Effector CD4-positive, alpha-beta T cell (primary cell): Measurements from ENCODE around the gene CMTM8.
"Not testable (repeated sequence)": the region's sequence is repeated elsewhere in the genome, so short reads cannot be mapped to it uniquely, and the experiment has no call there.

Experiments
- DNase-seq: peaks from one replicate; pipeline ENCODE4 v3.0.0-alpha.2; 2020
- total RNA-seq: gene quantifications from one replicate; lab custom pipeline; 2026; lab: John Stamatoyannopoulos, UW

Gene CMTM8, protein sequence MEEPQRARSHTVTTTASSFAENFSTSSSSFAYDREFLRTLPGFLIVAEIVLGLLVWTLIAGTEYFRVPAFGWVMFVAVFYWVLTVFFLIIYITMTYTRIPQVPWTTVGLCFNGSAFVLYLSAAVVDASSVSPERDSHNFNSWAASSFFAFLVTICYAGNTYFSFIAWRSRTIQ
- total RNA-seq: 8.8 reads per million, percentile 29 among the genes with 10 or more reads in this experiment

DNA sequence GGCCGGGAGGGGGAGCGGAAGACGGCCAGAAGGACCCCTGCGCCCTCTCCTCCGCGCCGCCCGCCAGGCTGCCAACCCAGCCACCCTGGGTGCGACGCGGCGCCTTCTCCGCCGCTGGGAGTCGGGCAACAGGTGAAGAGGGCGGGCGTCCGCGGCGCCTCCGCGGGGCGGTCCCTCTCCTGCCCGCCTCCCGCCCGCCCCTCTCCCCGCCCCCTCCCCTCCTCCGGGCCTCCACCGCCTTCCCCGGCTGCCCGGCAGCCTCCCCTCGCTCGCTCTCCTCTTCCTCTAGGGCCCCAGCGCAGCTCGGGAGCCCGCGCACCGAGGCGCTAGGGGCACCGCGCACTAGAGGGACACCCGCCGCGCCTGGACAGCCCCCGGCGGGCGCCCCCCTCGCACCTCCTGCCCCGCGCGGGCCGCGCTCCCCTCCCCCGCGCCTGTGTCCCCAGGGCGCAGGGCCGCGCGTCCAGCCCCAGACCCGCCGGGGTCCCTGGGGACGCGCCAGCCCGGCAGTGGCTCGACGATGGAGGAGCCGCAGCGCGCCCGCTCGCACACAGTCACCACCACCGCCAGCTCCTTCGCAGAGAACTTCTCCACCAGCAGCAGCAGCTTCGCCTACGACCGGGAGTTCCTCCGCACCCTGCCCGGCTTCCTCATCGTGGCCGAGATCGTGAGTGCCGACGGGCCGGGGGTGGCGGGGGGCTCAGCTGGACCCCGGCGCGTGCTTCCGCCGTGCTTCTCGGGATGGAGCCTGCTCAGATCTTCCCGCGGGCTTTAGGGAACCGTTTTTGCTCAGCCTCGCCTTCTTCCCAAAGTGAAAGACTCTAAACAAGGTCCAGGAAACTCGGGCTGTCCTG, at the start of gene CMTM8:
CMTM8 (plus strand) TSS at position 228 of the 854 bp plus-strand sequence; CDS start at position 521, 293 bp downstream.
- peak; percentile 59 for DNase-seq

DNA sequence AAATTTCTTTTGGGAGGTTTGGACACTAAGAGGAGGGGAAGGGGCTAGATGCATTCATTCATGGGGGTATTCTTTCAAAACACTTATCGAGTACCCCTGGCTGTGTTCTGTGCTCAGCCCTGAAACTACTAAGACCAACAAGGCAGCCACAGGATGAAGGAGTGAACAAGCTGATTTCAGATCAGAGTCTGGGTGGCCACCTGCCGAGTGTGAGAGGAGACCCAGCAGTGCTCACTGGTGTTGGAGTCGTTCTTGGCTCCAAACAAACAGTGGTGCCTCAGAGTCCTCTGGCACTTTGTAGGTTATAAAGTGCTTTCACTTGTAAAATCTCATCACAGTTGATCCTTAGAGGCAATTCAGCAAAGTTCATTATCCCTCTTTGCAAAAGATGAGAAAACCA, 48.8 kb upstream of the CMTM8 start:
- DNase-seq: no peak

DNA sequence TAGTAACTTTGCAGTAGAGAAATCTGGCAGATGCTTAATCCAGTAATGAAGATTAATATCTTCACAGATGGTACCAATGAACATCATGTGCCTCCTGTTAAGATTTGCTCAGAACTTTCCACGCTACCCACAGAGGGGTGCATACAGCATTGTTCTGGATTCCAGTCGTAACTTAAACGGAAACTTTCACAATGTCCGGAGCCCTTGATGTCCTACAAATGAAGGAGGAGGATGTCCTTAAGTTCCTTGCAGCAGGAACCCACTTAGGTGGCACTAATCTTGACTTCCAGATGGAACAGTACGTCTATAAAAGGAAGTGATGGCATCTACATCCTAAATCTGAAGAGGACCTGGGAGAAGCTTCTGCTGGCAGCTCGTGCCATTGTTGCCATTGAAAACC, 47.9 kb upstream of the CMTM8 start:
- not testable (repeated sequence) for DNase-seq

DNA sequence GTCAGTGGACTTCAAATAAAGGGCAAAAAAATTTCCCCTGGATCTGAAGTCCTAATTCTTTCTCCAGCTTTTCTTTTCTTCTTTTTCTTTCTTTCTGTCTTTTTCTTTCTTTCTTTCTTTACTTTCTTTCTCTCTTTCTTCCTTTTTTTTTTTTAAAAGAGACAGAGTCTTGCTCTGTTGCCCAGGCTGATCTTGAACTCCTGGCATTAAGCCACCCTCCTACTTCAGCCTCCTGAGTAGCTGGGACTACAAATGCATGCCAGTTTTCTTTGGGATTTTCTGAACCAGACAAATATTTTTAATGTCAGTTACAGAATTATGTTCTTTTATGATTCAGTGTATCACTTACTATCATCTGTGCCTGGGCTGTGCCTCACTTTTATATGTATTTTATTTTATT, 45.4 kb upstream of the CMTM8 start:
- DNase-seq: no peak

DNA sequence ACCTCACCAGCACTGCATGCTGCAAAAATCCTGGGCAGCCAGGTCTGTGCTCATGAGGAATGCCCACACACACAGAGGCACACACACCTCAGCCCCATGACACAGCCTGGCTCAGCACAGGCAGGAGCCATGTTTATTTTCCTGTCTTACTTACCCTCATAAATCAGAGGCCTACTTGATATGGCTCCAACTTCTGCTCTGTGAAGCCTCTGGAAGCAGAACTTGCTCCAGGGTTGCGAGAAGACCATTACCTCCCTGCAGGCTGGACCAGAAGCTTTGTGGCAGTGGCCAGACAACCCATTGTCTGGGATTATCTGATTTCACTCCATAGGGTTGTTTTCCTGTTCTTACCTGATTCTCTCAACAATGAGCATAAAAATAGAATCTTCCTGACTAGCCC, 43.8 kb upstream of the CMTM8 start:
- no peak for DNase-seq

DNA sequence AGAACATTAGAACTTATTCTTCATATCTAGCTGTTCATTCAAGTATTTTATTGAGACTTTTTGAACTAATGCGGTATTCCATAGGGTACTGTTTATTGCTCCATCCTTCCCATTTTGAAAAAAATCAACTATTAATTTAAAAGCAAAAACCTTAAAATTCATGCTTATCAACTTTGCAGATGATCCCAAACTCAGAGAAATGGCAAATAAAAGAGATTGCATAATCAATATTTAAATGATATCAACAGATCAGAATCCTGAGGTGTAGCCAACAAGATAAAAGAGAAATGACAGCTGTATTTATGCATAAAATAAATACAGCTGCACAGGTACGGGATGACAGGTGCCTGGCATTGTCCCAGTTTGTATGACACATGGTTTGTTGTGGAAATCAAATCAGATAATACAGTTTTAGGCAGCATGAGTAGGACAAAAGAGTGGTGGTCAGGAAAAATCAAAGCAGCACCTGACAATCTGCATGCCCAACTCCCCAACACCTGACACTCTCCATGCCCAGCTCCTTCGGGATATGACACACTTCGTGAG, 42.4 kb upstream of the CMTM8 start:
- DNase-seq: no peak

DNA sequence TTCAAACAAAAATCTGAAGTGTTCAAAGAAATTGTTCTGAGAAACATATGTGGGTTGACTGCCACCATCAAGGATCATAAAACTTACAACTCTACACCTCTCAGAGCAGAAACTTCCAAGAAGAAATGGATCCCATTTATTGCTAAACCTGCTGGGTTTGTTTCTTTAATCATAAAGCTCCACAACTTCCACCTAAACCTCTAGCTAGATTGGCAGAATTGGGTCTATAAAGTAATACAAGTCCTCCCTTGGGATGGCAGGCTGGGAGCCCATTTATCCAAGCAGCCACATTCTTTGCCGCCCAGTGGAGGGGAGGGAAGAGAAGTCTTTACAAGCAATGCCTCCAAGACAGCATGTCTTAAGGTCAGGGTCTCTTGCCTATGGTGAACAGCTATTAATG, 40.5 kb upstream of the CMTM8 start:
- no peak for DNase-seq

DNA sequence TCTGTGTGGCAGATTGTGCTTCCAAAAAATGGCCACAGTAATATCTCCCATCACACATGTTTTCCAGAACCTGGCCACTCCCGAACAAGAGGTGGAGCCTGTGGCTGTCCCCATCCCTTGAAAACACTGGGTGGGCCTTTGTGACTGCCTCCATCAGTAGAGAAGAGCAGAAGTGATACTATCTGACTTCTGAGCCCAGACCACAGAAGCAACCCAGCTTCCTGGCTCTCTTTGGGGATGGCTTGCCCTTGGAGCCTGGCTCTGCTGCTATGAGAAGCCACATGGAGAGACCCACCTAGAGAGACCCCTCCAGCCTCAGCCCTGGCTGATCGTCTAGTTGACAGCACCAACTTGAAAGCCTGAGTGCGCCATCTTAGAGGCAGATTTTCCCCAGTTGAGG, 39.8 kb upstream of the CMTM8 start:
- no peak for DNase-seq

DNA sequence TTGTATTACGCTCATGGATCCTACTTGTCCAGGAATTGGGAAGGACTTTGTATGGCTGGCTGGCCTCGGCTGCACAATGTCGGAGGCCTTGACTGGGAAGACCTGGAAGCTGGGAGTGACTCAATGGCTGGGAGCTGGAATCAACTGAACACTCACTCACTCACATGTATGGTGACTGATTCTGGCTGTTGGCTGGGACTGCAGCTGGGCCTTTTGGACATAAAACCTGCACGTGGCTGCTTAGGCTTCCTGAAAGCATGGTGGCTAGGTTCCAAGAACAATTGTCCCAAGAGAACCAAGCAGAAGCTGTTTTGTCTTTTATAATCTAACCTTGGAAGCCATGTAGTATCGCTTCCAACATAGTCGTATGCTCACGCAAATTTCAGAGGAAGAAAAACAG, 38.0 kb upstream of the CMTM8 start:
- no peak for DNase-seq

DNA sequence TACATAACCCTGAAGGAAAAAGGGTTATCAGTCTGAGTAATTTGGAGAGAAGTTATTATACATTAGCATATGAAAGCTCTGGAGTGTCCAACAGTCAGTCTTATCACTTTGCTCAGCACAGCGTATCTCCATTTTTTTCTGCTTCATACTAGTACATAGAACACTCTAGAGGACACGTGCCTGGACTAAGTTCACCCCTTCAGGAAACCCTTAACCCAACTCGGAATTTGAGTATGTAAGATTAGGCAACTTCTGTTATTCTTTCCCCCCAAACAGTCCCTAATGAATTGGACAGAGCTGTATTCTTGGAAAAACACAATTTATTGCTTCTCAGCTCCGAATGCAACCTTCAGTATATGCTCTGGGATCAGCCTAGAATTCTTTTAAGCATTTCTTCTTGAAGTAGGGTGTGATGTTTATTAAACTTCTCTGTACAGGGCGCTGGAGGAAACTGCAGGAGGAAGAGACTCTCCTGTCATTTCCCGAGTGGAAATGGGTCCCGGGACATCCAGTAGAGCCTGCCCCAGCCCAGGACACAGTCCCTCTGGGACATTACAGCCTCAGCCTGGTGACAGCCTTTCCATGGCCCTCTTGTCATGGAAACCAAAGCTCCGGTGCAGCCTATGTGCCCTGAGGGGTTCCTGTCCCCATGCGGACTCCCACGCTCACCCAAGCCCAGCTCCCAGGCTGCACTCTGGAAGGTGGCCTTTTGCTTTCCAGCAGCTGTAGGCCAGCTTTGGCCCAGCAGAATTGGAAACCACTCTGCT, 37.3 kb upstream of the CMTM8 start:
- no peak for DNase-seq

DNA sequence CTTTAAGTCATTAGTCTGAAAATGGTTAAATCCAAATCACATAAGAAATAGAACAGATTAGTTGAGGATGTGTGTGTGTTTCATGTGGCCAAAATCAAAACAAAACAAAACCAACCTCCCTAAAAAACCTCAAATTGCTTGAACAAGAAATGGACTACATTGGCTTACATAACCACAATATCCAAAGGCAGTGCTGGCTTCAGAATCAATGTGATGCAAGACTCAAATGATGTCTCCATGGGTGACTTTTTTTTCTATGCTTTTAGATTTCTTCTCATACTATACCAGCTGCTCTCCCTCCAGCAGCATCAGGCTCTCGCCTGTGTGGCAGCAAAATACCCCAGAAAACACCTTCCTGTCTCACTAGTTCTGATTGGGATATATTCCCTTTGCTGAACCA, 36.0 kb upstream of the CMTM8 start:
- DNase-seq: no peak

DNA sequence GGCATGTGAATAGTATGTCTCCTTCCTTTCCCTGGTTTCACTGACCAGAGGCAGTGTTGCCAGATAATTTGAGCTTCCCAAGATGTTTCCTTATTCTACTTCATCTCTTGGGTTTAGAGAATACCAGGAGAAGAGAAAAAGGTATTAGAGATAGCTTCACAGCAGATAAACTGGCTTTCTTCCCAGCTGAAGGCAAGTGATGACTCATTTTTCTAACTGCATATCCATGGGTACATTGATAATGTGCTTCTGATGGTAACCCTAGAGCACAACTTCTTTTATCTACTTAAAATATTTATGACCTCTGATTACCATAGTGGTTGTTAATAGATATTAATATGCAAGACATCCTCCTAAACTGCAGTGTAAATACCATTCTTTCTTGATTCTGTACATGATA, 34.6 kb upstream of the CMTM8 start:
- no peak for DNase-seq

DNA sequence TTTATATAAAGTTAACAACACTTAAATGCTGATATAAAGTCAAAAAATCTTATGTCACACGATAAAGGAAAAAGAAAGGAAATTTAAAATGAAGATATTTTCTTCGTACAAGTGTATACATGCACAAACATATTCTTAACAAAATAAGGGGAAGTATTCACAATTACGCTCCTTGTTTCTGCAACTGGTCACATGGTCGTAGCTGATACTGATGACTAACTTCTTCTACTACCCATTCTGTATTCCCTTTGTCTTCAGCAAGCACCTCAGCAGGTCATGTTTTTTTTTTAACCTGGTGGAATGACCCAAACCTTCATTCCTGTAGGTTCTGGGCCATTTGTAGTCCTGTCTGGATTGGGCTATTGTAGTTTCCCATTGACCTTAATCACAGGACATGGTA, 30.0 kb upstream of the CMTM8 start:
- DNase-seq: no peak

DNA sequence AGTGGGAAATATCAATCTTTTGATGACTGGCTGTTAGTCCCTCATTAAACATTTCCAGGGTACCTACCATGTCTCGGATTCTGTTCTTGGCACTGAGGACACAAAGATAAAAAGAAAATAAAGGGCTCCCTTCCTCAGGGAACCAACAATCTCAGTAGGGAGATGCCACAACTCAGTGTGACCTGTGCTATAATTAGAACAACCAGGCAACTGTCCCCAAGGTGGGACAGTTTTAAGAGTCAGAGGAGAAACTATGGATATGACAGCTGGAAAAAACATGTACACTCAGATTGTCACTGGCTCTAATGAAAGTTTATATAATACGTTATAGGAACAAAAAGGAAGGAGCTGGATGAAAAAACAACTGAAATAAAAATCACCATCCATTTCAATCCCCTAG, 23.3 kb upstream of the CMTM8 start:
- DNase-seq: no peak

DNA sequence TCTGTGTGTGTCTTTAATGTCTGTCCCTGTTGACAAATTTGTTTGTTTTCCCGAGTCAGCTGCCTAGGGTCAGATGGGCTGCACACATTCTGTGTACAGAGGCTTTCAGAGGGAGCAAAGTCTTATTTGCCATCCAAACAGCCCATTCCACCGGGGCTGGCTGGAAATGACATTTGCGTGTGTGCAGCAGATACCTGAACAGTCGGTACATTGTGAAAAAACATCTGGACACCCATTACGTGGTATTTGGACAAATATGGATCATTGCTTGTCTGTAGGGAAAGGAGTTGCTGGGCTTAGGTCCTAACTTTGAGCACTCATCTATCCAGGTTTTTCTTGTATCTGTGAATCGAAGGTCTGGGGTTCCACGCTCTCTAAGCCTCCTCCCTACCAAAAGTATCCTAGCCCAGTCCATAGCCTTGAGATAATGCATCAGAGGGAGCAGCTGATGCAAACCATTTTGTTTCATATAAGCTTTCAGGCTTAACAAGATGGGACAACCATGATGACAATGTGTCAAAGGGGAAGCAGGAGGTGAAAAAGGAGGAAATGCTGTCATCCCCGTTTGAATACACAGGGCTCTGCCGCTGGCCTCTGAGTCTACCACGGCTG, 22.2 kb upstream of the CMTM8 start:
- no peak for DNase-seq

DNA sequence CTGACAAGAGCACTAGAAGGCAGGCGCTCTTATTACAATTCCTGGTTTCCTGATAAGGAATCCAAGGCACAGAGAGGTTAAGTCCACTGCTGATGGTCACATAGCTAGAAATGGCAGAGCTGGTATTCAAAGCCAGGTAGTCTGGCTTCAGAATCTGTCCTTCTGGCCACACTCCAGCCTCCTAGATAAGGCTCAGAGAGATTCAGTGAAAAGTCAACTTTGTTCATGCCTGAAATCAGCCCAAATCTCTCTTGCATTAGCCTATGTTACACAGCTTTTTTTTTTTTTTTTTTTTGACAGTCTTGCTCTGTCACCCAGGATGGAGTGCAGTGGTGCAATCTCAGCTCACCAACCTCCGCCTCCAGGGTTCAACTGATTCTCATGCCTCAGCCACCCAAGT, 21.1 kb upstream of the CMTM8 start:
- DNase-seq: no peak

DNA sequence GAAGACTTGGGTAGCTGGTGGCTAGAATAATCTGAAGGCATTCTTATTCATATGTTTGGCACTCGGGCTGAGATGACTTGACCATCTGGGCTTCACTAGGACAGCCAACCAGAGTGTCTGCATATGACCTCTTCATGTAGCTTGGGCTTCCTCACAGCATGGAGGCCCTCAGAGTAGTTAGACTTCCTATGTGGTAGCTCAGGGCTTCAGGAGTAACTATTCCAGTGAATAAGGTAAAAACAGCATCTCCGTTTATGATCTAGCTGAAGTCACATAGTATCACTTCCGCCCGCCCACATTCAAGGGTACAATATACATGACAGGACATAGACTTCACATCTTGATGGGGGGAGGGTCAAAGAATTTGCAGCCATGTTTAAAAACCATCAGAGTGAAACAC, 18.9 kb upstream of the CMTM8 start:
- DNase-seq: no peak

DNA sequence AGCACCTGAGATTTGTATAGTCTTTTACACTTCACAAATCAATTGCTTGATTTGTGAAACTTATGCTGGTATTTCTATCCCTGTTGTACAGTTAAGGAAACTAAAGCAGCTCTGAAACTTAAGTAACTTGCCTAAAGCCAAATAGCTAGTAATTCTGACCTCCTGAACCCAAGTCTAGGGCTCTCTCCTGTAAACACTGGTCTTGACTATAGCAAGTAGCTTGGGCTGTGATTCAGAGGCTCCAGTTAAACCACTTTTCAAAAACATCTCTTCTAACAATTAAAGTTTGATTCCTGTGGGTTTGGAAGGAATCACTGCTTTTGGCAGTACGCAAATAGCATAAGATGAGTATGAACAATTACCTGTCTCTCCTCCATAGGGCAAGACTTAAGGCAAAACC, 18.5 kb upstream of the CMTM8 start:
- DNase-seq: no peak

DNA sequence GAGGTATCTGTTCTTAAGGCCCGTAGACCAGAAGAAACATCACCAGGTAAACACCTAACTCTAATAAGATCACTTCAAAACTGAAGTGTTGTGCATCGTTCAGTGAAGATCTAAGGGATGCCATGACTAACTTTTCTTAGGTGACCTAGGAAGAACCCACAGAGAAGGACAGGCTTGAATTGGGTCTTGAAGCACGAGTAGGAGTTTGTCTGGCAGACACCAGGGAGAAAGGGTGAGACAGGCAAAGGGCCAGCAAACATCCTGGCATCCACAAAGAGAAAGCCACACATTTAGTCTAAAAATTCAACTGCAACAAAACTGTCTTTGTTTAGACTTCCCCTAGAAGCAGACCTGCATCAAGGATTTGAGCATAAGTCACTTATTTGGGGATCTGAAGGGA, 15.5 kb upstream of the CMTM8 start:
- DNase-seq: no peak

DNA sequence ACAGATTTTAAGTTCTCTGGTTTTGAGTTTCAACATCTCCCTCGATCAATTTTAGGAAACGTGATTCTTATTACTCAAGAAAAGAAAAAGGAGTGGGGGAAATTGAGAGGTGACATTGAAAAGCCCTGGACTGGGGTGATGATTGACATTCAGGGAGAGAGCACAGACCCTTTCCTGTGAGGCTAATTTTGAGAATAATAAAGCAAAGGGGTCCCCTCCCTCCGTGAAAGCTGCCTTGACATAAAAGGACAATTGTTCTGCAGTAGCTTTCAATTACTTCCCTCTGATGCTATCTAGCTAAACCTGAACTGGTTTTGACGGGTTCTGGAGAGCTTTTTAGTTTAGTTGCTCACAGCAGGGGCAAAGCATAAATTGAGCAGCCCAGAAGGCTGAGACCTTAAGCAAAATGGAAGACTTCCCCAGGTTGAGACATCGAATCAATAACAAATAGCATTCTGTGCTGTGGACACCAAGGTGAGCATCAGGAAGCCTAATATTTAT, 14.4 kb upstream of the CMTM8 start:
- no peak for DNase-seq

DNA sequence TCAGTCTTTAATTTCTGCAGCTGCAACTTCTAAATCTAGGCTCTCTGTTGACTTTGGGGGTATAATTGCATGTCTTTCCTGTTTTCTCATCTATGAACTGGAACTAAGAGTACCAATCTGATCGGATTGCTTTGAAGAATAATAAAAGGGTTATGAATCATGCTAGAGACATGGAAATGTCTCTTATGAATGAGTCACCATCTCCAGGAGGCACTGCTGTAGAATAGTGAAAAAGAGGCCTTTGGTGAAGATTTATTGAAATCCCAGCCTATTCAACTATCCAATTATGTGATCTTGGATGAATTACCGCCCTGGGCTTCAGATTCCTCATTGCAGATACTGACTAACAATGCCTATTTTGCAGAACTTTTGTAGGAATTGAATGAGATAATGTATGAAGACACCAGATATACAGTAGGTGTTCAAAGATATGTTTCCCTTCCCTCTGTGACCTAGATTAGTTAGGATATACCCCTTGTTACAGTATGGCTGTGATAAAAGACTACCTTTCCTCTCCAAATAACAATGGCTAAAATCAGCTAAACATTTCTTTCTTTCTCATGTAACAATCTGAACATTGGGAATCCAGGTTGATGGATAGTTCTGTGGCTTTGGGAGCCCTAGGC, 11.5 kb upstream of the CMTM8 start:
- DNase-seq: no peak

DNA sequence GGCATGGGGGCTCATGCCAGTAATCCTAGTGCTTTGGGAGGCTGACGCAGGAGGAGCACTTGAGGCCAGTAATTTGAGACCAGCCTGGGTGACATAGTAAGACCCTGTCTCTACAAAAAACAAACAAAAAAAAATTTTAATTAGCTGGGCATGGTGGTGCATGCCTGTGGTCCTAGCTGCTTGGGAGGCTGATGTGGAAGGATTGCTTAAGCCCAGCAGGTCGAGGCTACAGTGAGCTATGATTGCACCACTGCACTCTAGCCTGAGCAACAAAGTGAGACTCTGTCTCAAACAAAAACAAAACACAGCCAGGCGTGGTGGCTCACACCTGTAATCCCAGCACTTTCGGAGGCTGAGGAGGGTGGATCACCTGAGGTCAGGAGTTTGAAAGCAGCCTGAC, 9.7 kb upstream of the CMTM8 start:
- not testable (repeated sequence) for DNase-seq
